ENCODE measurements around the gene PGP.
A peak's percentile ranks its signal among the peaks of the same experiment; 100 is the strongest.

The PGP gene

DNA sequence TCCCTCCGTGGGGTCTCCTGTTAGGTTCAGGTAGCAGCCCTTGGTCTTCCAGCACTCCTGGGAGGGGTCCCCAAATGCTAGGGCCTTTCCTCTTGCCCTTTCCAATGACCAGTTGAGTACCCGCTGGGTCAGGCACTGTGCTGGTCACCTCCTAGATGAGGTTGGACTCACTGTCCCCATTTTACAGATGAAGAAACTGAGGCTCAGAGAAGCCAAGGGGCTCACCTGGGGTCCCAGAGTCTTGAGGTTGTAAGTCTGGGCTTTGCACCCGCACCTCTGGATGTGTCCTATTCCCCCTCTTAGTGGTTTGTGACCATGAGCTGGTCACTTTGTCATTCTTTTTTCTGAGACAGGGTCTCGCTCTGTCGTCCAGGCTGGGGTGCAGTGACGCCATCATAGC lies 16.9 kb downstream of the PGP start:
- DNase-seq = no peak

DNA sequence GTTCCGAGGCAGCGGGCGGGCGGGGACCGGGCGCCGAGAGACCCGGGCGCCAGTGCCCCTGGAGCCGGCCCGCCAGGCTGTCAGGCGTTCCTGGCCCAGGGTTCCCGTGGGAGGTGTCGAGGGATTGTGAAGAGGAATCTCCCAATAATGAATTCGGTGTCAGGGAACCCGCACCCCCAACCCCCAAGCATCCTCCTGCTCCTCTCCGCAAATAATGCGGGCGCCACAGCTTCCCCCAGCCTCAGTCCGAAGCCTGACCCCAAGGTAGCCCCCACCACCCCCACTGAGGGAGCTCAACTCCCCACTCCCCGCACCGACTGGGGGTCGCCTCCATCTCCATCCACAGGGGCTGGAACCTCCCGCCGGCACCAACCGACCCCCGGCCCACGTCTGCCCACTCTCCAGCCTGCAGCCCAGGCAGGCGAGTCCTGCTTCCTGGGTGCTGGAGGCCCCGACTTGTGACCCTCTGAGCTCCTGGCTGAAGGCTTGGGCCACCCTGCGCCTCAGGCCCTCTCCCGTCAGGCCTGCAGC lies 17.6 kb downstream of the PGP start:
- DNase-seq = no peak

DNA sequence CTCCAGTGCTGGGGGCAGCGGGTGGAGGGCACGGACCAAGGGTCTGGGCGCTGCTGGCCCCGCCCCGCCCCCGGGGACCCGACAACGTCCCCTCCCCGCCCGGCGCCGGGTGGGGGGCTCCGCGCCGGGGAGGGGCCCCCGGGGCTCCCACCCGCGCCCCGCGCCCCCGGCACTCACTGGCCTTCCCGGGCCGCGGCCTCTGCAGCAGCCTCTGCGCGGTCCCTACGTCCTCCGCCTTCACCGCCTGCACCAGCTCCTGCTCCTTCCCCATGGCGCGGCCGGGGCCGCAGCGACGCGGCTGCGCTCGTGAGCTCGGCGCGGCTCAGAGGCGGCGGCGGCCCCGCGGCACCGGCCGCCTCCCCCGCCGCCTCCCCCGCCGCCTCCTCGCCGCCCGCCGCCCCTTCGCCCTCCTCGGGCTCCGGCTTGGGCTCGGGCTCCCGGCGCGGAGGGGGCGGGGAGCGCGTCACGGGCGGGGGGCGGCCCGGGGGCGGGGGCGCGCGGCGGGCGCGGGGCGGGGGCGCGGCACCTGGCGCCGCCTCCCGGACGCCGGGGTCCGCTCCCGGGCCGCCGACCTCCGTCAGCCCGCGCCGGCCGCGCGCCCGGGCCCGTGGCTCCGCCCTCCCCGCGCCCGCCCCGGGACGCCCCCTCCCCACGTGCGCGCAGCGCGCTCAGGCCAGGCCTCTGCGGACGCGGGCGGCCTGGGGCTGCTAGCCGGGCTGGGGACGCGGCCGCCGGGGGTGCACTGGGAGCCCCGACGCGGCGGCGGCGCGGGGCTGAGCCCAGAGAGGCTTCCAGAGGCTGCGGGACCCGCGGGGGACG lies 18.3 kb downstream of the PGP start, which contains the start of gene CASKIN1:
TSS of gene CASKIN1 (minus strand) at position 444 of the 819 bp plus-strand sequence. CDS start at position 271, 173 bp downstream.
- no peak for DNase-seq

DNA sequence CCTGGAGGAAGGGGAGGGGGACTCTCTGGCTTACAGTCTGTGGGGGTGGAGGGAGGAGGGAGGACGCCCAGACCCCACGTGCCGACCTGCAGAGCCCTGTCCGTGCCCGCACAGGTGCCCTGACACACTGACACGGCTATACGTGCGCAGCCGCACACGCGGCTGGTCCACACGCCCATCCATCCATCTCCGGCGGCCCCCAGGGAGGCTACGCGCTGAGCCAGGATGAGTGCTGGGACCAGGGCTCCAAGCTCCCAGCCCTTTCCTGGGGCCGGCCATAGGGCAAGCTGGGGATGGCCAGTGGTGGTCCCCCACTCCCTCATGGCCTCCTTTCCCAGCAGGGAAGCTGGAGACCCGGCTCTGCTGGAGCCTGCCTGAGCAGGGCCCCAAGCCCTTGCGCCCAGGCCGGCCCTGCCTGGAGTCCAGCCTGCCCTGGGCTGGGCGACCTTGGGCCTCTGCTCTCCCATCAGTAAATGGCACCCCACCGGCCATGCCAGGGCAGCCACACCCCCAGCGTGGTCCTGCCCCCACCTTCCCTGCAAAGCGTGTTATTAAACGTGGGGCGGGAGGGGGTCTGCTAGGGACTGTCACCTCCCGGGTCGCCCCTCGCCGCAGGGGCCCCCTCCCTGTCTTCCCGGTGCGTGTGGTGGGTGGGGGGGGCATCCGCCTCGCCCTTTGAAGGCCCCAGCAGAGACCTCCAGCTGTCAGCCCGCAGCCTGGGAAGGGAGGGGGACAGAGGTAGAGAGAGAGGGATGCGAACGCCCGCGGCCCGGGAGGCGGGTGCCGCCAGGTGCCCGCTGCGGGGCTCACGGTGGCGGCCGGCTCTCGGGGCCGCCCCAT lies 19.1 kb downstream of the PGP start:
- DNase-seq = no peak

DNA sequence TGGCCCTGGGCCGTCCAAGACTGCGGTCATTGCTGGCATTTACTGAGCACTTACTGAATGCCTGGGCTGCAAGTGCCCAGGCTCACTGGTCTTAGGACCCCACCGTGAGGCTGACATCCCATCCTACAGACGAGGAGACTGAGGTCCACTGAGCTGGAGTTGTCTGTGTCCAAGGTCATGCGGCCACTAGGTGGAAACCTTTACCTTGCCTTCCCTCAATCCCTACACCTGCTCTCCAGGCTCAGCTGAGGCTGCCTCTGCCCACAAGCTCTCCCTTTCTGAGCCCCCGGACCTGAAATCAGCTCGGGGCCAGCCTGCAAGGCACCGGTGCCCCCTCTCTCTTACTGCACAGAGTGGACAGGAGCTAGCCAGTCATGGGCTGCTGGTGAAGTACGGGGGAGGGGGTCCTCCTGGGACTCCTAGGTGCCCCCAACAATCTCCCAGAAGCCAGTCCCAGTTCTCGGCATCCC lies 19.8 kb downstream of the PGP start:
- peak; percentile 37 for DNase-seq

DNA sequence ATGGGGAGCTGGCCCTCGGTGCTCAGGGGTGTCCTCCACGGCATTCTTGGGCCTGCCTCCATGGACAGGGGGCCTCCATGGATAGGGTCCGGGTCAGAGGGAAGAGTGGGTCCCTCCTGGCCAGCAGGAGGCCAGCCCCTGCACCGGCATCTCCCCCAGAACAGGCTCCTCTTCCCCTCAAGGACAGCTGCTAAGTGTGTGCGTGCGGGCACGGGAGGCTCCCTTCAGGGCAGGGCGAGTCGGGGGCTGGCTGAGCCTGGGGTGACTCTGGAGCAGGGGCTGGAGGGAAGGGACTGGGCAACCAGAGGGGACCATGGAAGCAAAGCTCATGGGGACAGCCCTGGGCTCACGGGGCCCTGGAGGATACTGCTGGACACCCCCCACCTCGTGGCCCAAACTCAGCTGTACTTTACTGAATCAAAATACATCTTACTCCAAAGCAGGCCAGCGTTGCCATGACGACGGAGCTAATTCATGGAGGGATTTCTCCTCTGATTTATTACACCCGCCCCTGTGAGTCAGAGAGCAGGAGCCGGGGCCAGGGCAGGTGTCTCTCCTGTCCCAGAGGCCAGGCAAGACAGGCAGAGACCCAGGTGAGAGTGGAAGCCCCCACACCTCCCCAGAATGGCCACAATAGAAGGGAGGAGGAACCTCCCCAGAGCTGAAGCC lies 20.3 kb downstream of the PGP start:
- no peak for DNase-seq

DNA sequence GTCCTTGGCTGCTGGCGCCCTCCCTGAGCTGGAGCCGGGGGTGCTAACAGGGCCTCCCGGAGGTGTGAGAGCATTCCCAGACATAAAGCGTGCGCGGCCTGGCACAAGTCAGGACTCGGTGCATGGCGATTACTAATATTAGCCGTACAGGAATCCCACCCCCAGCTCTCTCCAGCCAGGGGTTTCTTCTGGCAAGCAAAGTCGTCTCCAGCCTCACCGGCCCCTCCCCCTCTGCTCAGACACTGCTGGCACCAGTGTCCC lies 23.3 kb downstream of the PGP start:
- DNase-seq = no peak

DNA sequence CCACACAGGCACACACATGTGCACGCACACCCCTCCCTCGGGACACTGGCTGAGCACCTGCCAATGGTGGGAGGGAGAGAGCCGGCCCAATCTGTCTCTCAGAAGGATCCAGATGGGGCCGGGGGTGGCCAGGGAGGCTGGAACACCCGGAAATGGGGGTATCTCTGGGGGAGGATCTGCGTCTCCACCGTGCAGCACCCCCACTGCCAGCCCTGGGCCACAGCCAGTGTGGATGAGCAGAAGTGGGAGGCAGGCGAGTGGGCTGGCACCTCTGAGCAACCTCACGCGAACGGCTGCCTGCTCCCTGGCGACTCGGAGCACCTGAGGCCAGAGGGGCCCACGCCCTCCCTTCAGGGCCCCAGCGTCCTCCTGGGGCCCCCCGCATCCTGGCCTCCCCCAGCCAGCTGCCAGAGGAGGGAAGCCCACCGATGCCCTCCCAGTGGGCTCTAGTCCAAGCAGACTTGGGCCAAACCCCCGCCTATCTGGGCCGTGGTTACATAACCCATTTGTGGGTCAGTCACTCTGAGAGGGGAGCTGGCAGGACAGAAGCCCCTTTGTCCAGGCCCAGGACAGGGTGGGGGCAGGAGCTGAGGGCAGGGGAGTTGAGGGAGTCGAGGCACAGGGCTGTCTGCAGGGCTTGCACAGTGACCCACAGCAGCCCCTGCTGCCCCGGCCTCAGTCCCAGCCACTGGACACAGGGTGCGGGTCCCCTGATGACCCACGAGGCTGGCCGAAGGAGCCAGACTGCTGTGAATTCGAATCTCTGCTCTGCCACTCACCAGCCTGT lies 23.8 kb downstream of the PGP start:
- DNase-seq = no peak

DNA sequence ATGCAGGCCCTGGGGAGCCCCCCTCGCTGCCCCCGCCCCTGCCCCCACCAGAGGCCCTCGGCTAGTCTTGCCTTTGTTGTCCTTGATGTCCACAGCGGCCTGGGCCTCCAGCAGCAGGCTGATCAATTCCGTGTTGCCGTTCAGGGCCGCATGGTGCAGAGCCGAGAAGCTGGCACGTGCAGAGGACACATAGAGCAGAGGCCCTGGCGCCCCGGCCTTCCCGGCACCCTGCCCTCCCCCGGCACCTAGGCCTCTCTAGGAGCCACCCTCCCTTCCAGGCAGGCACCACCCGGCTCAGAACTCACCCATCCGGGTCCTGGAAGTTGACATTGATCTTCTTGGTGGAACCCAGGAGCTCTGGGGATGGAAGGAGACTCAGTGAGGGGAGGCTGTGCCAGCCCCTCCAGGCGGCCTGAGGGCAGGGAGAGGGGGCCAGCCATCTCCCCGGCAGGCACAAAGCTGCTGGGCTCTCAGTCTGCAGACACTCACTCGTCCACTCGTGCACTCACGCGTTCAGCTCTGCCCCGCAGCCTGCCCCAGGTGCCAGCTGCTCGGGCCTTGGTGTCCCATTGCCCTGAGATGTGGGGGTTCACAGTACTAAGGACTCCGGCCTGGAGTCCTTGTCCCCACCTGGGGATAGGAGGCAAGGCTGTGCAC lies 24.5 kb downstream of the PGP start:
- DNase-seq = no peak

DNA sequence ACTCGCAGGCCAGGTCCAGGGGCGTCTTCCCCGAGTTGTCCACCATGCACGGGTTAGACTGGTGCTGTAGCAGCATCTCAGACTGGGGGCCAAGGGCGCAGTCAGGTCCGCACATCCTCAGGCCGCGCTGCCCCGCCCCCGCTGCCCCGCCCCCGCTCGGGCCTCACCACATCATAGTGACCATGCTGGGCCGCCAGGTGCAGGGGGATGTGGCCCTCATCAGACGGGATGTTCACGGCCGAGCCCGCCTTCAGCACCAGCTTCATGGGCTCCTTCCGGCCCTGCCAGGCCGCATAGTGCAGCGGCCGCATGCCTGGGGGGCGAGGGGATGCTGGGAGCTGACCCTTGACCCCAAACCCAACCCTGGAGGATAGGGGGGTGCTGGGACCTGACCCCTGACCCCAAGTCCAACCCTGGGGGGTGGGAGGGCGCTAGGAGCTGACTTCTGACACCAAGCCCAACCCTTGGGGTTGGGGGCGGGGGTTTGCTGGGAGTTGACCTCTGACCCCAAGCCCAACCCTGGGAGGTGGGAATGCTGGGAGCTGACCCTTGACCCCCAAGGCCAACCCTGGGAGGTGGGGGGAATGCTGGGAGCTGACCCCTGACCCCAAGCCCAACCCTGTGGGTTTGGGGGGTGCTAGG lies 25.3 kb downstream of the PGP start:
- no peak for DNase-seq

DNA sequence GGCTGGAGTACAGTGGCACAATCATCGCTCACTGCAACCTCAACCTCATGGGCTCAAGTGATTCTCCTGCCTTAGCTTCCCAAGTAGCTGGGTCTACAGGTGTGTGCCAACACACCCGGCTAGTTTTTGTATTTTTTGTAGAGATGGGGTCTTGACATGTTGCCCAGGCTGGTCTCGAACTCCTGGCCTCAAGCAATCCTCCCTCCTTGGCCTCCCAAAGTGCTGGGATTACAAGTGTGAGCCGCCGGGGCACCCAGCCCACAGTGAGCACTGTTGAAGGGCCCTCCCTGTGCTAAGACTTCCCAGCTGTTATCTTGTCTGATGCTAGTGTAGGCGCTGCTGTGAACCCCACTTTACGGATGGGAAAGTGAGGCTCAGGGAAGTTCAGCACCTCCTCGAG lies 26.2 kb downstream of the PGP start:
- no peak for DNase-seq

DNA sequence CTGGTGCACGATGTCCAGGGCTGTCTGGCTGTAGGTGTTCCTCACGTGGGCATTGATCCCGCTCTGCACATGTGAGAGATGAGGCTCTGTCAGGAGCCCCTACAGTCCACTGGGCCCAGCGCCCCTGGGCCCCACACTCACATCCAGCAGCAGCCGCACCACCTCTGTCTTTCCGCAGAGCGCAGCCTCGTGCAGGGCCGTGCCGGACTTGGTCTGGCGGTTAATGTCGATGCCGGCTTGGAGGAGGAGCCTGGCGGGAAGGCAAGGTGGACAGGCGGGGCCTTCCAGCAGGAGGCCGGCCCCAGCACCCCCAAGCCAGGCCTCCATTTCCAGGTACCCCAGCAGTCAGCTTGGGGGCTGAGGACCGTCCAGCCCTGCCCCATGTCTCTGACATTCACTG lies 27.4 kb downstream of the PGP start:
- DNase-seq = no peak

DNA sequence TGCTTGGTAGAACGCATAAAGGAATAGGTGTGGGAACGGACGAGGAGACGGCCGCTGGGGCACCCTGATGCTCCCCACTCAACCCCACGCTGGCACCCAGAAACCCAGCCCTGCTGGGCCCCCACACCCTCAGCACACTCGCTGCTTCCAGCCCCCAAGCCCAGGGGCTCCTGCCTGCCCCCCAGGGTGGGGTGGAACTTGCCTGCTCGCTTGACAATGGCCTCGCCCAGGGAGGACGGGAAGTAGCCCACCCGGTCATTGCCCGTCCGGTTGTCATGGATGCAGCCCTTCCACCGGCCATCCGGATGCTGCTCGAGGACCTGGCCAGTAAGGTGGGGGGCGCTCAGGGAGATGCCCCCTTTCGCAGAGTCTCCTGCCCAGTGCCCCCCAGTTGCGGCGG lies 28.1 kb downstream of the PGP start:
- no peak for DNase-seq

DNA sequence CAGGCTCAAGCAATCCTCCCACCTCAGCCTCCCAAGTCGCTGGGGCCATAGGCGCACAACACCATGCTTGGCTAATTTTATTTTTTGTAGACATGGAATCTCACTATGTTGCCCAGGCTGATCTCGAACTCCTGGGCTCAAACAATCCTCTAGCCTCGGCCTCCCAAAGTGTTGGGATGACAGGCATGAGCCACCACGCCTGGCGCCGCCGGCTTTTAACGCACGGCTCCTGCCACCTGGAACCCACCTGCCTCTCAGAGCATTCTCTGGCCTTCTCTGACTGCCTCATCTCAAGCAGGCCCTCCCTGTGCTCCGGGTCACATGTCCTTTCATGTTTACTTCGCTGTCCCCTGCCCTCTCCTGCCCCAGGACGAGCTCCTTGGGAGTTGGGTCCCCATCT lies 28.6 kb downstream of the PGP start:
- no peak for DNase-seq

DNA sequence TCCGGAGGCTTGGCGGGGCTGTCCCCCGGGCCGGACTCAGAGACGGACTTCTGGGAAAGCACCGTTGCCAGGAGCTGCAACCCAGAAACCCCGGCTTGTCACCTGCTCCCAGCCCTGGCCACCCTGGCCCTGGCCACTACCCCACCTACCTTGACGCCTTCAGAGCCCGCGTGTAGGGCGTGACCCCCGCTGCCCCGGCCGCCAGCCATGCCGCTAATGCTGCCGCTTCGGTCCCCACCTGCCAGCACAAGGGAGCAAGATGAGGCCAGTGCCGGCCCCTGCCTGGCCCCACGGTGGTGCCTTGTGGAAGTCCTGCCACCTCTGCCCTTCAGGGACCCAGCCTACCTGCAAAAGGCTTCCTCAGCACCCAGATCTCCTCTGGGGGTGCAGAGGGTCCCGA lies 29.7 kb downstream of the PGP start:
- DNase-seq = no peak

DNA sequence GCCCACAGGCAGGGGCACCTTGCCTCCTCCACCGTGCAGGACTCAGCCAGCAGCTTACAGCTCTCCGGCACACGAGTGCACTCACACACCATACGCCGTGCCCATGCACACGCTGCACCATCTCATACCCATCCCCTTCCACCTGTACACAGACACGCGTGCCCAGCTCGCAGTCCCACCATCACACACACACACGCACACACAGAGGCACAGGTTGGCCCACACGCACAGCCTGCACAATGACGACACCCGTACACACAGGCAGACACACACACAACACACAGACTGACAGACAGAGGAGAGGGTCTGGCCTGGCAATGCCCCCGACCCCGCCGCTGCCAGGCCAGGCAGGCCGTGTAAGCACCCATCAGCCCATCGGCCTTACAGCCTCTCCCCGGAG lies 30.3 kb downstream of the PGP start:
- DNase-seq = no peak

DNA sequence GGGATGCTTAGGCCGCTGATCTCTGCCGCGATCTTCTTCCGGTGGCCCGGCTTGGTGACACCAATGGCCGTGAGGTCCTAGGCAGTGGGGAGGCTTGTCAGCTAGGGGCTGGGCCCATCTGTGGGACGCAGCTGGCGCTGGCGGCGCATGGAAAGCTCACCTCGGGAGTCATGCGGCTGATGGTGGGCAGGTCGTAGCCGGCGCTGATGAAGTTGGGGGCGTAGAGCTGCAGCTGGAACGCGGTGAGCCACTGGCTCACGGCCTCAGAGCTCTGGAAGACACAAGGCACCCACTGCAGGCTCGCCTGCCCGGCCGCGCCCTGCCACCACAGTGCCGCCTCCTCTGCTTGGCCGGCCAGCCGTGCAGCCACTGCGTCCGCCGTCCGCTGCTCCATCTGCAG lies 31.0 kb downstream of the PGP start:
- DNase-seq = no peak

DNA sequence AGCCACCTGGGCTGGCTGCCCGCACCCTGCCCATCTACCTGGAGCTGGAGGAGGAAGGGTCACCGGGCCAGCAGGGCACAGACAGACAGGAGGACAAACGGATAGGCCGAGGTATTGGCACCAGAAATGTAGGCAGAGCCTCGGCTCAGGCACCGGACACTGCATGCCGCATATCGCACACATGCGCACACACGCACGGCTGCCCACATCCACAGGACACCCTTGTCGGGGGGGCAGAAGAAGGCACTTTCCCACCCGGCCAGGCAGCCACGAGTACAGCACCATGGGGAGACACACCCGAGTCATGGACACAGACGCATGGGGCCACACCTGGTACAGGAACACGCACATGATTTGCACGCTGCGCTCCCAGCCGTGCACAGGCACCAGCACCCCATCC lies 32.7 kb downstream of the PGP start:
- no peak for DNase-seq

DNA sequence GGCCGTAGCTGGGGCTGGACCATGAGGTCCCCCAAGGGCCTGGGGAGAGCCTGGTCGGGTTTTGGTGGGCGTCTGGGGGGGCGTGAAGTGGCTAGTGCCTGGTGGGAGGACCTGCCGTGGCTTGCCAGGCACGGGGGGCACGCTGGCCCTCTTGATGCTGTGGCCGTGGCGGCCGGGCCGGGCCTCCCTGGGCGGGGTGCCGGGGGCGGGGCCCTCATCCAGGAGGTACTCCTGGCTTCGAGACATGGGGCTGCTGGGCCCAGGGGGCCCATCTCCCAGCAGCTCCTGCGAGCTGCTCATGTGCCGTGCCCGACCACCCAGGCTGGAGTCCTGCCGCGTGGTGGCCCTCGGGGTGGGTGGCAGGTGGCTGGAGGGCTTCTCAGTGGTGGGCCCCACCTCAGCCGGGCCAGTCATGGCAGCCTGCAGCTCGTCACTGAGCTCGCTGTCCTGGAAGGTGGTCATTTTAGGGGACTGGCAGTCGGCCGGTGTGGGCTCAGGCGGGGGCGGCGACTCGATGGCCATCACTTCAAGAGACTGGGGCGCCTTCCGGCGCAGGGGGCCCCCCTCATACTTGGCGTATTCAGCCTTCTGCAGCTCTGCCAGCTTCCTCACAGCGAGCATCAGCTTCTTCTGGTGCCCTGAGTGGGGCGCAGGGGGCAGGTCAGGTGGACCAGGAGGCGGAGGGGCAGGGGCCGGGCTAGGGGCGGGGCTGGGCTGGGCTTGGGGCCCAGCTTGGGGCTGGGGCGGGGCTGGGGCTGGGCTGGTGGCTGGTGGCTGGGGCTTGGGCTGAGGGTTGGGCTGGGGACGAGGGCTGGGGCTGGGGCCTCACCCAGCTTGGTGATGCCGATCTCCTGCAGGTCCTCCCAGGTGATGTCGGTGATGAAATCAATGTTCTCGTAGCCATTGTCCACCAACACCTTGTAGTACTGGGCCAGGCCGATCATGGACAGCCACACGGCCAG lies 33.4 kb downstream of the PGP start:
- DNase-seq = no peak

DNA sequence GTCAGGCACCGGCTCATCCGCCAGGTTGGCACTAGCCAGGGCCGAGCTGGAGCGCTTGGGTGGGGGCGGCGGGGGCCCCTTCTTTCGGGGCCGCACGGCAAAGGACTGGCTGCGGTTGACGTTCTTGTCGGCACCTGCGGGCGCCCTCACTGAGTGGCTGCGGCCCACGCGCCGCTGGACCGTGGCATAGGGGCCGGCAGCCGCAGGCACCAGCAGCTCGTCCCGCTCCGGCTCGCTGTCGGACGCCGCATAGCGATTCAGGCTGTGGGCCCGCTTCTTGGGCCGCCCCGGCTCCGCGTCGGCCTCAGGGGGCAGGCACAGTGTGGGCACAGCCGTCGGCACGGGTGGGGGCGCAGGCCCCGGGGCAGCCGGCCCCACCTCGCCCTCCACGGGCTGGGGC lies 34.2 kb downstream of the PGP start:
- no peak for DNase-seq

All from SHP77 treated with DMSO at 0.1 percent for 48 hours (cell line).